ENCODE measurements around the gene PLEKHN1. TPM values are rescaled to one million over a fixed set of nuclear protein-coding genes. Genes with fewer than 3 reads are reported as not detected.
A peak's percentile ranks its signal among the peaks of the same experiment; 100 is the strongest.

PLEKHN1 gene
- 1 to 10 TPM; 1.5 to 4.6 TPM for total RNA-seq
- not detected for polyA plus RNA-seq (2013, experiment 1 of 2)
- polyA plus RNA-seq (2013, experiment 2 of 2) = 0.29 TPM
- long read RNA-seq, experiment 1, partial matches to known transcripts = 0 of 2 reads
- long read RNA-seq, experiment 1, other reads (novel, unspliced or antisense) = 2 of 2 reads
- long read RNA-seq, experiment 2, partial matches to known transcripts = 0 of 2 reads
- long read RNA-seq, experiment 2, other reads (novel, unspliced or antisense) = 2 of 2 reads
- long read RNA-seq, experiment 3, partial matches to known transcripts = 1 of 17 reads
- long read RNA-seq, experiment 3, other reads (novel, unspliced or antisense) = 14 of 17 reads
- long read RNA-seq, experiment 4 = 0 reads

- H3K36me3 Mint-ChIP-seq (ENCODE audit: low read depth) = peaks cover 8% of the 10 kb centered on the region
- H3K4me1 Mint-ChIP-seq = no peaks in the 10 kb centered on the region
- DNase-seq = peak; percentile 88
- no peak for TF ChIP-seq CTCF (conservative IDR thresholded peaks at IDR 0.05)
- peaks cover 31% of the 10 kb centered on the region for H3K27me3 Mint-ChIP-seq (ENCODE audit: insufficient read depth)
- Histone ChIP-seq H3K4me3 (ENCODE audit: low read length) (peak within 1 kb of the TSS; percentile 64), H3K9ac (ENCODE audit: extremely low read depth, low read length, poor library complexity, severe bottlenecking) (no peak within 1 kb of the TSS), H3K27me3 (ENCODE audit: control insufficient read depth, insufficient read depth, low read length, poor library complexity, severe bottlenecking) (peaks cover 46% of the 10 kb centered on the region), H3K9me3 (ENCODE audit: control insufficient read depth, low read length) (no peaks in the 10 kb centered on the region), H3K36me3 (ENCODE audit: control insufficient read depth, insufficient read depth, low read length) (no peaks in the 10 kb centered on the region), H3K27ac (ENCODE audit: low read depth, low read length) (no peak within 1 kb of the TSS), H3K4me1 (ENCODE audit: control insufficient read depth, insufficient read depth, low read length) (no peaks in the 10 kb centered on the region)
- H3K27ac Mint-ChIP-seq = no peak within 1 kb of the TSS
- 16 to 33% methylated on average over 17 to 31 of the region's 31 CpGs for WGBS, 2 experiments (ENCODE audit: insufficient coverage in 1 of 2, insufficient read length in 1 of 2)
- peak within 1 kb of the TSS; percentile 50 for H3K4me3 Mint-ChIP-seq
- H3K9me3 Mint-ChIP-seq = no peaks in the 10 kb centered on the region
These were observed at the start of gene PLEKHN1 for GRCh38 chr1:966135-966703. Gene PLEKHN1, plus strand, starts transcription at chr1:966482. Its CDS starts 50 bp downstream, at chr1:966532.

- H3K27me3 ChIP-seq (ENCODE audit: control insufficient read depth, insufficient read depth, low read length, poor library complexity, severe bottlenecking) = peaks cover 57% of the 10 kb centered on the region
- no peaks in the 10 kb centered on the region for H3K9me3 ChIP-seq (ENCODE audit: control insufficient read depth, low read length)
- DNase-seq = no peak
- Mint-ChIP-seq H3K4me3 (no peak overlapping the region), H3K36me3 (ENCODE audit: low read depth) (peaks cover 6% of the 10 kb centered on the region), H3K27ac (no peak overlapping the region), H3K9me3 (no peaks in the 10 kb centered on the region), H3K4me1 (peaks cover 19% of the 10 kb centered on the region), H3K27me3 (ENCODE audit: insufficient read depth) (peaks cover 84% of the 10 kb centered on the region)
- H3K9ac ChIP-seq (ENCODE audit: extremely low read depth, low read length, poor library complexity, severe bottlenecking) = no peak overlapping the region
- H3K4me3 ChIP-seq (ENCODE audit: low read length) = no peak overlapping the region
- no peaks in the 10 kb centered on the region for H3K36me3 ChIP-seq (ENCODE audit: control insufficient read depth, insufficient read depth, low read length)
- no peak overlapping the region for H3K27ac ChIP-seq (ENCODE audit: low read depth, low read length)
- peaks cover 18% of the 10 kb centered on the region for H3K4me1 ChIP-seq (ENCODE audit: control insufficient read depth, insufficient read depth, low read length)
- WGBS, 2 experiments (ENCODE audit: insufficient coverage in 1 of 2, insufficient read length in 1 of 2) = 61 to 81% methylated on average over 2 to 7 of the region's 7 CpGs
- TF ChIP-seq CTCF (conservative IDR thresholded peaks at IDR 0.05) = no peak
These were observed 49.2 kb upstream of the PLEKHN1 start for GRCh38 chr1:917076-917459.

GRCh38 chr1:917466-918091 is 48.7 kb upstream of the PLEKHN1 start:
- Mint-ChIP-seq H3K4me3 (no peak overlapping the region), H3K27ac (no peak overlapping the region), H3K9me3 (no peaks in the 10 kb centered on the region), H3K4me1 (peaks cover 15% of the 10 kb centered on the region), H3K36me3 (ENCODE audit: low read depth) (peaks cover 6% of the 10 kb centered on the region), H3K27me3 (ENCODE audit: insufficient read depth) (peaks cover 84% of the 10 kb centered on the region)
- Histone ChIP-seq H3K4me3 (ENCODE audit: low read length) (no peak overlapping the region), H3K27ac (ENCODE audit: low read depth, low read length) (no peak overlapping the region), H3K9me3 (ENCODE audit: control insufficient read depth, low read length) (no peaks in the 10 kb centered on the region), H3K36me3 (ENCODE audit: control insufficient read depth, insufficient read depth, low read length) (no peaks in the 10 kb centered on the region), H3K4me1 (ENCODE audit: control insufficient read depth, insufficient read depth, low read length) (peaks cover 15% of the 10 kb centered on the region), H3K9ac (ENCODE audit: extremely low read depth, low read length, poor library complexity, severe bottlenecking) (no peak overlapping the region), H3K27me3 (ENCODE audit: control insufficient read depth, insufficient read depth, low read length, poor library complexity, severe bottlenecking) (peaks cover 62% of the 10 kb centered on the region)
- DNase-seq = no peak
- TF ChIP-seq CTCF (conservative IDR thresholded peaks at IDR 0.05) = no peak
- WGBS, 2 experiments (ENCODE audit: insufficient coverage in 1 of 2, insufficient read length in 1 of 2) = 83 to 87% methylated on average over 14 to 22 of the region's 22 CpGs
